Measurements from ENCODE around the gene PPM1H.

Gene PPM1H

DNA sequence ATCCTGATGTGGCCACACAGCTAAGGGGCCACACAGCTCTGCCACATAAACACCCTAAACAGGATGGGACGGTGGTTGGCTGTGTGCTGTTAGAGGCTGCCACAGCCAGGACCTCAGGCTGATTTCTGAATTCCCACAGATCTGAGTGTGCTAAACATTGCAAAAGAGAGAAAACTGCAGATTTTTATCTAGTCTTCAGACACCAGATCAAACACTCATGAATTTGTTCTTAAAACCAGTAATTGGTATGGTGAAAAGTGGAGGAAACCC lies 277.7 kb downstream of the PPM1H start:
- ChIA-PET POLR2A (no interaction called here), CTCF (interaction anchor here (0.6 to 0.8 kb wide), 4 partner anchors 45 to 1852 kb away, joined by 3 to 4 read pairs (median 3); no protein-coding TSS in a partner anchor)
- TF ChIP-seq ZNF777 (tag by site-specific recombination; IDR thresholded peaks at IDR 0.05; ENCODE audit: borderline replicate concordance) (no peak), ZNF530 (tag by site-specific recombination; IDR thresholded peaks at IDR 0.05; ENCODE audit: low read depth) (no peak), HOXD13 (CRISPR knock-in tag; IDR thresholded peaks at IDR 0.05; ENCODE audit: borderline replicate concordance) (no peak)
- Histone ChIP-seq H3K4me1 (ENCODE audit: control insufficient read depth, insufficient read depth, low read length) (no peaks in the 10 kb centered on the region), H3K9me3 (ENCODE audit: control insufficient read depth, insufficient read depth, low read depth, low read length) (no peaks in the 10 kb centered on the region), H3K27ac (ENCODE audit: extremely low read depth, low read depth, low read length) (no peak overlapping the region), H3K36me3 (ENCODE audit: control insufficient read depth in 2 of 2, insufficient read depth in 1 of 2, low read length in 2 of 2) (no peaks in the 10 kb centered on the region), H3K4me3 (ENCODE audit: low read depth, low read length) (no peak overlapping the region)

DNA sequence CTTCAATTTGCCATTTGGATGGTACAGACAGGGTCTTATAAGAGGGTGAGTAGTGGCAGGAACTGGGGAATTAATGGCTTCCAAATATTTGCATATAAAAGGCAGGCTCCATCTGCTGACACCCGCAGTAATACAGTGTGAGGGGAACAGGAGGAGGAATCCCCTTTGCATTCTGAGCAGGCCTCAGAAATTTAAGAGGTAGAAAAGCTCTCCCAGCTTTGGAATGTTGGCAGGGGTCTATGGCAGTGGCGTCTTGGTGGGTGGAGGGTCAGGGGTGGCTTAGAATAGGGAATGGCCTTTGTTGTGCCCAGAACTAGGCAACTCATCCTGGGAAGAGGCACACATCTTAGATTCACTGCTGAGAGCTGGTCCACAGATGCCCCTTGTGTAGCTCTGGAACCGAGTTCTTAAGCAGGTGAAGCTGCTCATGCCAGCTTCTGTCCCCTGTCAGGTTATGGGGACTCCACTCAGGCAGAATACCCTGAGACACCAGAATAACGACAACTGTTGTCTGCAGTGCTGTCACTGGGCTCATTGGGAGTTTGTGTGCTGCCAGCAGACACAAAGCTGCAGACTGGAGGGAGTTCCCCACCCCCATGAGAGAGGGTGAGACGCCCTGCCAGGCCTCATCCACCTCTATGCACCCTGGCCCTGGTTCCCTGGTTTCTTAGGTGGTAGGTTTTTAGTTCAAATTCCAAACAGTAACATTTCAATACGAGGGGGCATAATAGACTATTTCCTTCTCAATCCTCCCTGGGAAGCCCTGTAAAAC lies 278.2 kb downstream of the PPM1H start:
- no peak overlapping the region for H3K4me3 ChIP-seq (ENCODE audit: low read depth, low read length)
- H3K27ac ChIP-seq (ENCODE audit: extremely low read depth, low read depth, low read length) = no peak overlapping the region
- H3K36me3 ChIP-seq (ENCODE audit: control insufficient read depth in 2 of 2, insufficient read depth in 1 of 2, low read length in 2 of 2) = no peaks in the 10 kb centered on the region
- no peak for TF ChIP-seq ZNF211 (tag by site-specific recombination; IDR thresholded peaks at IDR 0.05; ENCODE audit: low read depth)
- TF ChIP-seq ZNF341 (tag by site-specific recombination; IDR thresholded peaks at IDR 0.05; ENCODE audit: low read depth) = no peak
- no peak for TF ChIP-seq ZNF654 (tag by site-specific recombination; IDR thresholded peaks at IDR 0.05; ENCODE audit: low read depth)
- no peak for TF ChIP-seq ZNF596 (tag by site-specific recombination; IDR thresholded peaks at IDR 0.05)
- ChIA-PET CTCF (interaction anchor here (0.6 to 0.8 kb wide), 2 partner anchors 218 to 1853 kb away, joined by 3 to 4 read pairs; no protein-coding TSS in a partner anchor), POLR2A (no interaction called here)
- no peaks in the 10 kb centered on the region for H3K4me1 ChIP-seq (ENCODE audit: control insufficient read depth, insufficient read depth, low read length)
- H3K9me3 ChIP-seq (ENCODE audit: control insufficient read depth, insufficient read depth, low read depth, low read length) = no peaks in the 10 kb centered on the region

DNA sequence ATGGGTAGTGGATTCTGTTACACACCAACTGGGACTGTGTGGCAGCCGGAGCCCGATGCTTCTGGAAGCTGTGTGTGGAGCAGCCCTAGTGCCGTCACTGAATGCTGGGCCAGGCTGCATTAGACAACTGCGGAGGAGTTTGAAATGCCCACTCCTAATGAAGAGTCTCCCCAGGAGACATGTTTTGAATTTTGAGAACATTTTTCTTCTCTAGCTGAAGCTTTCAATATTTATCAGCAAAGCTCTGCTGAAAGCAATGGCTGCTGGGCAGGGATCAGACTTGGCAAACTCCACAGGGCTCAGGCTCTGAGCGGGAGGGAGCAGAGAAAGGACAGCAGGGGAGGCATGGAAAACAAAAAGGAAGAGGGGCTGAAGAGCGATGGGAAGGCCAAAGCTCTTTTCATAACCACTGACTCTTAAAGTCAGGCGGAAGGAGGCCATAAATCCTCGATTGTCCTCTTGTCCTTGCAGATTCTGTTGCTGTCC lies 279.2 kb downstream of the PPM1H start:
- ChIA-PET POLR2A (no interaction called here), CTCF (no interaction called here)
- Histone ChIP-seq H3K36me3 (ENCODE audit: control insufficient read depth in 2 of 2, insufficient read depth in 1 of 2, low read length in 2 of 2) (no peaks in the 10 kb centered on the region), H3K4me1 (ENCODE audit: control insufficient read depth, insufficient read depth, low read length) (no peaks in the 10 kb centered on the region), H3K9me3 (ENCODE audit: control insufficient read depth, insufficient read depth, low read depth, low read length) (no peaks in the 10 kb centered on the region), H3K4me3 (ENCODE audit: low read depth, low read length) (no peak overlapping the region), H3K27ac (ENCODE audit: extremely low read depth, low read depth, low read length) (no peak overlapping the region)
- TF ChIP-seq ZNF561 (tag by site-specific recombination; IDR thresholded peaks at IDR 0.05; ENCODE audit: borderline replicate concordance) = no peak
- TF ChIP-seq, protein P1, sequence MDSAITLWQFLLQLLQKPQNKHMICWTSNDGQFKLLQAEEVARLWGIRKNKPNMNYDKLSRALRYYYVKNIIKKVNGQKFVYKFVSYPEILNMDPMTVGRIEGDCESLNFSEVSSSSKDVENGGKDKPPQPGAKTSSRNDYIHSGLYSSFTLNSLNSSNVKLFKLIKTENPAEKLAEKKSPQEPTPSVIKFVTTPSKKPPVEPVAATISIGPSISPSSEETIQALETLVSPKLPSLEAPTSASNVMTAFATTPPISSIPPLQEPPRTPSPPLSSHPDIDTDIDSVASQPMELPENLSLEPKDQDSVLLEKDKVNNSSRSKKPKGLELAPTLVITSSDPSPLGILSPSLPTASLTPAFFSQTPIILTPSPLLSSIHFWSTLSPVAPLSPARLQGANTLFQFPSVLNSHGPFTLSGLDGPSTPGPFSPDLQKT (IDR thresholded peaks at IDR 0.05; ENCODE audit: borderline replicate concordance, low read depth, low read length) = no peak
- no peak for TF ChIP-seq KLF9 (tag by site-specific recombination; IDR thresholded peaks at IDR 0.05; ENCODE audit: low read depth)
- no peak for TF ChIP-seq YY2 (tag by site-specific recombination; IDR thresholded peaks at IDR 0.05)
- no peak for TF ChIP-seq ZNF19 (tag by site-specific recombination; IDR thresholded peaks at IDR 0.05; ENCODE audit: low read depth)
- no peak for TF ChIP-seq GLIS2 (tag by site-specific recombination; IDR thresholded peaks at IDR 0.05)
- TF ChIP-seq ZSCAN16 (tag by site-specific recombination; IDR thresholded peaks at IDR 0.05) = no peak
- no peak for TF ChIP-seq ZNF37A (tag by site-specific recombination; IDR thresholded peaks at IDR 0.05)
- TF ChIP-seq, protein P2, sequence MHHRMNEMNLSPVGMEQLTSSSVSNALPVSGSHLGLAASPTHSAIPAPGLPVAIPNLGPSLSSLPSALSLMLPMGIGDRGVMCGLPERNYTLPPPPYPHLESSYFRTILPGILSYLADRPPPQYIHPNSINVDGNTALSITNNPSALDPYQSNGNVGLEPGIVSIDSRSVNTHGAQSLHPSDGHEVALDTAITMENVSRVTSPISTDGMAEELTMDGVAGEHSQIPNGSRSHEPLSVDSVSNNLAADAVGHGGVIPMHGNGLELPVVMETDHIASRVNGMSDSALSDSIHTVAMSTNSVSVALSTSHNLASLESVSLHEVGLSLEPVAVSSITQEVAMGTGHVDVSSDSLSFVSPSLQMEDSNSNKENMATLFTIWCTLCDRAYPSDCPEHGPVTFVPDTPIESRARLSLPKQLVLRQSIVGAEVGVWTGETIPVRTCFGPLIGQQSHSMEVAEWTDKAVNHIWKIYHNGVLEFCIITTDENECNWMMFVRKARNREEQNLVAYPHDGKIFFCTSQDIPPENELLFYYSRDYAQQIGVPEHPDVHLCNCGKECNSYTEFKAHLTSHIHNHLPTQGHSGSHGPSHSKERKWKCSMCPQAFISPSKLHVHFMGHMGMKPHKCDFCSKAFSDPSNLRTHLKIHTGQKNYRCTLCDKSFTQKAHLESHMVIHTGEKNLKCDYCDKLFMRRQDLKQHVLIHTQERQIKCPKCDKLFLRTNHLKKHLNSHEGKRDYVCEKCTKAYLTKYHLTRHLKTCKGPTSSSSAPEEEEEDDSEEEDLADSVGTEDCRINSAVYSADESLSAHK (tag by site-specific recombination; IDR thresholded peaks at IDR 0.05) = no peak
- no peak for TF ChIP-seq ZNF555 (tag by site-specific recombination; conservative IDR thresholded peaks at IDR 0.05)
- TF ChIP-seq, protein P3, sequence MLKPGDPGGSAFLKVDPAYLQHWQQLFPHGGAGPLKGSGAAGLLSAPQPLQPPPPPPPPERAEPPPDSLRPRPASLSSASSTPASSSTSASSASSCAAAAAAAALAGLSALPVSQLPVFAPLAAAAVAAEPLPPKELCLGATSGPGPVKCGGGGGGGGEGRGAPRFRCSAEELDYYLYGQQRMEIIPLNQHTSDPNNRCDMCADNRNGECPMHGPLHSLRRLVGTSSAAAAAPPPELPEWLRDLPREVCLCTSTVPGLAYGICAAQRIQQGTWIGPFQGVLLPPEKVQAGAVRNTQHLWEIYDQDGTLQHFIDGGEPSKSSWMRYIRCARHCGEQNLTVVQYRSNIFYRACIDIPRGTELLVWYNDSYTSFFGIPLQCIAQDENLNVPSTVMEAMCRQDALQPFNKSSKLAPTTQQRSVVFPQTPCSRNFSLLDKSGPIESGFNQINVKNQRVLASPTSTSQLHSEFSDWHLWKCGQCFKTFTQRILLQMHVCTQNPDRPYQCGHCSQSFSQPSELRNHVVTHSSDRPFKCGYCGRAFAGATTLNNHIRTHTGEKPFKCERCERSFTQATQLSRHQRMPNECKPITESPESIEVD (tag by site-specific recombination; IDR thresholded peaks at IDR 0.05) = no peak
- TF ChIP-seq, protein P4, sequence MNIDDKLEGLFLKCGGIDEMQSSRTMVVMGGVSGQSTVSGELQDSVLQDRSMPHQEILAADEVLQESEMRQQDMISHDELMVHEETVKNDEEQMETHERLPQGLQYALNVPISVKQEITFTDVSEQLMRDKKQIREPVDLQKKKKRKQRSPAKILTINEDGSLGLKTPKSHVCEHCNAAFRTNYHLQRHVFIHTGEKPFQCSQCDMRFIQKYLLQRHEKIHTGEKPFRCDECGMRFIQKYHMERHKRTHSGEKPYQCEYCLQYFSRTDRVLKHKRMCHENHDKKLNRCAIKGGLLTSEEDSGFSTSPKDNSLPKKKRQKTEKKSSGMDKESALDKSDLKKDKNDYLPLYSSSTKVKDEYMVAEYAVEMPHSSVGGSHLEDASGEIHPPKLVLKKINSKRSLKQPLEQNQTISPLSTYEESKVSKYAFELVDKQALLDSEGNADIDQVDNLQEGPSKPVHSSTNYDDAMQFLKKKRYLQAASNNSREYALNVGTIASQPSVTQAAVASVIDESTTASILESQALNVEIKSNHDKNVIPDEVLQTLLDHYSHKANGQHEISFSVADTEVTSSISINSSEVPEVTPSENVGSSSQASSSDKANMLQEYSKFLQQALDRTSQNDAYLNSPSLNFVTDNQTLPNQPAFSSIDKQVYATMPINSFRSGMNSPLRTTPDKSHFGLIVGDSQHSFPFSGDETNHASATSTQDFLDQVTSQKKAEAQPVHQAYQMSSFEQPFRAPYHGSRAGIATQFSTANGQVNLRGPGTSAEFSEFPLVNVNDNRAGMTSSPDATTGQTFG (tag by site-specific recombination; IDR thresholded peaks at IDR 0.05; ENCODE audit: borderline replicate concordance) = no peak
